Measurements from ENCODE around the gene SYCE3. TPM values are rescaled to one million over a fixed set of nuclear protein-coding genes. Genes with fewer than 3 reads are reported as not detected.
A peak's percentile ranks its signal among the peaks of the same experiment; 100 is the strongest.

Gene SYCE3
- total RNA-seq, 2 experiments from 2014 or later: 0.91 to 2.0 TPM

- Mint-ChIP-seq H3K9me3 (no peaks in the 10 kb centered on the region), H3K27ac (no peak overlapping the region), H3K36me3 (ENCODE audit: low read depth) (peaks cover 23% of the 10 kb centered on the region), H3K4me3 (no peak overlapping the region), H3K4me1 (ENCODE audit: low read depth) (peaks cover 33% of the 10 kb centered on the region), H3K27me3 (ENCODE audit: low read depth) (no peaks in the 10 kb centered on the region)
- no peak for DNase-seq
- intact Hi-C loops (cut with micrococcal nuclease): no loop called here
- CTCF ChIA-PET: interaction anchor here (0.9 to 1.1 kb wide), 3 partner anchors 16 to 70 kb away, joined by 3 to 4 read pairs (median 4); partner anchors contain the start of gene SYCE3
Measured at GRCh38 chr22:50578776-50579310, 16.1 kb upstream of the SYCE3 start.

- DNase-seq: no peak
- CTCF ChIA-PET: interaction anchor here (0.6 to 1.1 kb wide), 4 partner anchors 15 to 746 kb away, joined by 3 to 4 read pairs (median 4); partner anchors contain the start of gene SYCE3
- peaks cover 21% of the 10 kb centered on the region for H3K36me3 Mint-ChIP-seq (ENCODE audit: low read depth)
- H3K4me3 Mint-ChIP-seq: no peak within 1 kb of the TSS
- peaks cover 27% of the 10 kb centered on the region for H3K4me1 Mint-ChIP-seq (ENCODE audit: low read depth)
- no peak within 1 kb of the TSS for H3K27ac Mint-ChIP-seq
- no peaks in the 10 kb centered on the region for H3K27me3 Mint-ChIP-seq (ENCODE audit: low read depth)
- intact Hi-C loops (cut with micrococcal nuclease): no loop called here
- no peaks in the 10 kb centered on the region for H3K9me3 Mint-ChIP-seq
Measured at GRCh38 chr22:50577987-50578775, 15.5 kb upstream of the SYCE3 start, which contains the start of gene CPT1B. CPT1B (minus strand) TSS chr22:50578427; CDS start chr22:50577915, 512 bp downstream.

GRCh38 chr22:50577697-50577986, 14.9 kb upstream of the SYCE3 start:
- no peak for DNase-seq
- no peak overlapping the region for H3K4me3 Mint-ChIP-seq
- no peak overlapping the region for H3K27ac Mint-ChIP-seq
- CTCF ChIA-PET: interaction anchor here (0.6 to 1.3 kb wide), 3 partner anchors 30 to 745 kb away, joined by 3 to 5 read pairs (median 4); no protein-coding TSS in a partner anchor
- intact Hi-C loops (cut with micrococcal nuclease): no loop called here
- H3K4me1 Mint-ChIP-seq (ENCODE audit: low read depth): peaks cover 27% of the 10 kb centered on the region
- no peaks in the 10 kb centered on the region for H3K27me3 Mint-ChIP-seq (ENCODE audit: low read depth)
- H3K36me3 Mint-ChIP-seq (ENCODE audit: low read depth): peaks cover 22% of the 10 kb centered on the region
- no peaks in the 10 kb centered on the region for H3K9me3 Mint-ChIP-seq

DNA sequence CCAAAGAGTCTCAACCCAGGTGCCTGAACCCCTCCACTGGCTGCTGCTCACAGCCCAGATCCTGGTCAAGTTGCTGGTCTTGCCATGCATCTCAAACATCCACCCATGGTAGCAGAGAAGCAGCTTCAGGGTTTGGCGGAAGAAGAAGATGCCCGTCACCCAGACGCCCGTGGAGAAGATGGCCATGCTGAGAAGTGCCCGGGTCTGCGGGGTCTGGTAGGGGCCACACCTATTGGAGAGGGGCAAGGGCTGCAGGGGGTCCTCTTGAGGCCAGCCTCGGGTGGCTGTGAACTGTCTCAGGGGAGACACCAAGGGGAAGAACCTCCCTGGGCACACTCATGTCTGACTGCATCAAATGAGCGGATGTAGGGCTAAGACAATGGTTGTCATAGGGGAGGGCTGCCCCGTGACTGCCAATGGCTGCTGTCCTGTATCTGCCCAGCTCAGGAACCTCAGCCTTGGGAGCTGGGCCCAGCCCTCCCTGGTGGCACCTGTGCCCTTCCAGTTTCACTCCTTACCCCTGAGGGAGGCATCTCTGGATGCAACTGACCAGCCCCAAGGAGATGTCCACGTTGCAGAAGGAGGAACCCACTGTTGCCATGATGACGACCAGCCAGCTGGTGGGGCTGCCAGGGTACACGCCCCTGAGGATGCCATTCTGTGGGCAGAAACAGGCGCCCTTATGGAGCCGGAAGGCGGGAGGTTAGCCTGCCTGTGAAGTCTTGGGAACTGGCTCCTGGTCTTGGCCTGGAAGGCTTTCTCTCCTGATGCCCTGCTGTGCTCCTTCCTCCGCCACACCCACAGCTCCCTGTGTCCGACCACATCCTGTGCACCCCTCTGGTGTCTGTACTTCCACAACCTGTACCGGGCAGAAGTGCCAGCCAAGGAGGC, 14.3 kb upstream of the SYCE3 start:
- DNase-seq: no peak
- no peak overlapping the region for H3K4me3 Mint-ChIP-seq
- H3K27ac Mint-ChIP-seq: no peak overlapping the region
- H3K9me3 Mint-ChIP-seq: no peaks in the 10 kb centered on the region
- CTCF ChIA-PET: interaction anchor here (0.6 to 1.3 kb wide), 3 partner anchors 29 to 44 kb away, joined by 4 to 5 read pairs (median 5); no protein-coding TSS in a partner anchor
- intact Hi-C loops (cut with micrococcal nuclease): loop anchor here (1.0 kb wide), 1 partner anchor 43 kb away; no protein-coding TSS in a partner anchor
- no peaks in the 10 kb centered on the region for H3K27me3 Mint-ChIP-seq (ENCODE audit: low read depth)
- peaks cover 27% of the 10 kb centered on the region for H3K4me1 Mint-ChIP-seq (ENCODE audit: low read depth)
- peaks cover 25% of the 10 kb centered on the region for H3K36me3 Mint-ChIP-seq (ENCODE audit: low read depth)

DNA sequence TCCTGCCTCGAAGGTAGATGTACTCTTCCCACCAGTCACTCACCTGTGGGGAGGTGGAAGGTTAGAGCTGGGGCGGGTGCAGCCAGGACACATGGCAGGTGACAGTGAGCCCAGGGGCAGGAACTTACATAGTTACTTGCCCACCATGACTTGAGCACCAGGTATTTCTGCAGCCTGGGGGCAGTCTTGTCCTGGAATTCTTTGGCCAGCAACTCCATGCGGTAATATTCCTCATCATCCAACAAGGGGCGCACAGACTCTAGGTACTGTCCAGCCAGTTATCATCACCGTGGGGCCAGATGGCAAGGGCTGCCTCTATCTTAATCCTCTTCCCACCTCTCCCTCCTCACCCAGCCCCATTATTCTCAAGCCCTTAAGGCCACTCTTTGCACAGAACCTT, 13.4 kb upstream of the SYCE3 start:
- Mint-ChIP-seq H3K4me1 (ENCODE audit: low read depth) (peaks cover 18% of the 10 kb centered on the region), H3K27me3 (ENCODE audit: low read depth) (no peaks in the 10 kb centered on the region), H3K4me3 (no peak overlapping the region), H3K36me3 (ENCODE audit: low read depth) (peaks cover 24% of the 10 kb centered on the region), H3K9me3 (no peaks in the 10 kb centered on the region), H3K27ac (no peak overlapping the region)
- CTCF ChIA-PET: interaction anchor here (1.0 to 1.8 kb wide), 5 partner anchors 13 to 51 kb away, joined by 5 to 7 read pairs (median 5); partner anchors contain the start of genes SCO2 and SYCE3
- intact Hi-C loops (cut with micrococcal nuclease): loop anchor here (1.0 kb wide), 1 partner anchor 44 kb away; no protein-coding TSS in a partner anchor
- peak; percentile 41 for DNase-seq

GRCh38 chr22:50575426-50575941, 12.8 kb upstream of the SYCE3 start:
- Mint-ChIP-seq H3K36me3 (ENCODE audit: low read depth) (peaks cover 22% of the 10 kb centered on the region), H3K27ac (no peak overlapping the region), H3K9me3 (no peaks in the 10 kb centered on the region), H3K4me1 (ENCODE audit: low read depth) (peaks cover 16% of the 10 kb centered on the region), H3K27me3 (ENCODE audit: low read depth) (no peaks in the 10 kb centered on the region), H3K4me3 (no peak overlapping the region)
- CTCF ChIA-PET: interaction anchor here (1.0 to 1.8 kb wide), 4 partner anchors 11 to 50 kb away, joined by 4 to 7 read pairs (median 6); partner anchors contain the start of genes SCO2 and SYCE3
- no peak for DNase-seq
- intact Hi-C loops (cut with micrococcal nuclease): no loop called here

GRCh38 chr22:50574383-50574755, 11.7 kb upstream of the SYCE3 start:
- no peaks in the 10 kb centered on the region for H3K27me3 Mint-ChIP-seq (ENCODE audit: low read depth)
- intact Hi-C loops (cut with micrococcal nuclease): no loop called here
- peaks cover 7% of the 10 kb centered on the region for H3K4me1 Mint-ChIP-seq (ENCODE audit: low read depth)
- H3K4me3 Mint-ChIP-seq: no peak overlapping the region
- DNase-seq: no peak
- CTCF ChIA-PET: interaction anchor here (0.6 to 1.8 kb wide), 4 partner anchors 9 to 47 kb away, joined by 4 to 7 read pairs (median 5); partner anchors contain the start of gene SYCE3
- no peaks in the 10 kb centered on the region for H3K9me3 Mint-ChIP-seq
- peaks cover 17% of the 10 kb centered on the region for H3K36me3 Mint-ChIP-seq (ENCODE audit: low read depth)
- H3K27ac Mint-ChIP-seq: no peak overlapping the region

DNA sequence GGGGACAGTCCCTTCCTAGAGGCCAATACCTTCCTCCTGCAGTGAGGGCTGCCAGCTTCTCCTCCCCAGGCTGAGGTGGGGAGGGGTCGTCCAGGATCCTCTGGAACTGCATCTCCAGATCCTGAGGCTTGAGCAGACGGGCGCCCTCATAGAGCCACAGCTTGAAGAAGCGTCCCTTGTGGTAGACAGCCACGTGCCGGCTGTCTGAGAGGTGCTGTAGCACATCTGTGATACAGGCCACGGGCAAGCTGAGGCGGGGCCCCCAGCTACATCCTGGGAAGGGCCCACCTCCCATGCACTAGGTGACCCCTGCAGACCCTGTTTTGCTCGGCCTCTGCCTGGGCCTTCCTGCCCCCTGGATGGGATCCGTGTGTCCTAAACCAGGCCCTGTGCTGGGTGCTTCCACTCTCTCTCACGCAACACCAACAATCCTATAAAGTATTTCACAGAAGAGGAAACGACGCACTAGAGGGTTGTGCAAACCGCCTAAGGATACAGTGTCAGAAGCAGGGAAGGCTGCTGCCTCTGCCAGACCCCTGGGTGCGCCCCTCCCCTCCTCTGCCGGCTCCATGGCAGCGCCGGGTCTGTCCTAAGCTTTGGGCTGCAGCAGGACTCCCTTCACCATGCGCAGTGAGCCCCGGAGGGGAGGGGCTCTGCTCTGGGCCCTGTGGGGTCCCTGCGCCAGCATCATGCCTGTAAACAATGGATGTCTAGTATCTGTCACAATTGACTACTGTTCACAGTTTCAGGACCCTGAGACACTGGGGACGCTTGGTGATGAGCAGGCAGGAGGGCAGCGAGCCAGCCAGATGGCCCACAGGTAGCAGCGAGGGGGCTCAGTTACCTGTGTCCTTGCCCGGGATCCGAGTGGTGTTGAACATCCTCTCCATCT, 11.0 kb upstream of the SYCE3 start:
- intact Hi-C loops (cut with micrococcal nuclease): no loop called here
- CTCF ChIA-PET: interaction anchor here (1.5 to 1.8 kb wide), 3 partner anchors 9 to 47 kb away, joined by 4 to 8 read pairs (median 7); partner anchors contain the start of gene SYCE3
- no peak overlapping the region for H3K27ac Mint-ChIP-seq

GRCh38 chr22:50572965-50573364, 10.2 kb upstream of the SYCE3 start:
- Mint-ChIP-seq H3K4me3 (no peak overlapping the region), H3K4me1 (ENCODE audit: low read depth) (peaks cover 4% of the 10 kb centered on the region), H3K36me3 (ENCODE audit: low read depth) (peaks cover 14% of the 10 kb centered on the region), H3K9me3 (no peaks in the 10 kb centered on the region), H3K27ac (no peak overlapping the region), H3K27me3 (ENCODE audit: low read depth) (no peaks in the 10 kb centered on the region)
- CTCF ChIA-PET: interaction anchor here (0.7 to 1.8 kb wide), 3 partner anchors 8 to 16 kb away, joined by 3 to 8 read pairs (median 4); partner anchors contain the start of gene SYCE3
- intact Hi-C loops (cut with micrococcal nuclease): no loop called here
- DNase-seq: no peak

More for the DNA sequence above, 11.0 kb upstream of the SYCE3 start:
- H3K4me3 Mint-ChIP-seq: no peak overlapping the region
- H3K27me3 Mint-ChIP-seq (ENCODE audit: low read depth): no peaks in the 10 kb centered on the region
- DNase-seq: no peak
- H3K36me3 Mint-ChIP-seq (ENCODE audit: low read depth): peaks cover 17% of the 10 kb centered on the region
- H3K9me3 Mint-ChIP-seq: no peaks in the 10 kb centered on the region
- peaks cover 7% of the 10 kb centered on the region for H3K4me1 Mint-ChIP-seq (ENCODE audit: low read depth)

- Mint-ChIP-seq H3K27ac (no peak overlapping the region), H3K4me1 (ENCODE audit: low read depth) (no peaks in the 10 kb centered on the region), H3K27me3 (ENCODE audit: low read depth) (no peaks in the 10 kb centered on the region), H3K4me3 (no peak overlapping the region), H3K36me3 (ENCODE audit: low read depth) (peaks cover 15% of the 10 kb centered on the region), H3K9me3 (no peaks in the 10 kb centered on the region)
- intact Hi-C loops (cut with micrococcal nuclease): no loop called here
- no peak for DNase-seq
- CTCF ChIA-PET: interaction anchor here (1.5 to 1.8 kb wide), 2 partner anchors 7 to 8 kb away, joined by 4 to 8 read pairs; partner anchors contain the start of gene SYCE3
Measured at GRCh38 chr22:50571264-50572175, 8.8 kb upstream of the SYCE3 start.
